ENCODE measurements around the gene NPM1. TPM values are rescaled to one million over a fixed set of nuclear protein-coding genes. Genes with fewer than 3 reads are reported as not detected.
A peak's percentile ranks its signal among the peaks of the same experiment; 100 is the strongest.

Gene NPM1
- total and polyA plus RNA-seq, 2 of the 13 experiments (the other 11 are each of a cell fraction or from before 2014, with no cell fraction given) = 2,047 to 3,353 TPM

DNA sequence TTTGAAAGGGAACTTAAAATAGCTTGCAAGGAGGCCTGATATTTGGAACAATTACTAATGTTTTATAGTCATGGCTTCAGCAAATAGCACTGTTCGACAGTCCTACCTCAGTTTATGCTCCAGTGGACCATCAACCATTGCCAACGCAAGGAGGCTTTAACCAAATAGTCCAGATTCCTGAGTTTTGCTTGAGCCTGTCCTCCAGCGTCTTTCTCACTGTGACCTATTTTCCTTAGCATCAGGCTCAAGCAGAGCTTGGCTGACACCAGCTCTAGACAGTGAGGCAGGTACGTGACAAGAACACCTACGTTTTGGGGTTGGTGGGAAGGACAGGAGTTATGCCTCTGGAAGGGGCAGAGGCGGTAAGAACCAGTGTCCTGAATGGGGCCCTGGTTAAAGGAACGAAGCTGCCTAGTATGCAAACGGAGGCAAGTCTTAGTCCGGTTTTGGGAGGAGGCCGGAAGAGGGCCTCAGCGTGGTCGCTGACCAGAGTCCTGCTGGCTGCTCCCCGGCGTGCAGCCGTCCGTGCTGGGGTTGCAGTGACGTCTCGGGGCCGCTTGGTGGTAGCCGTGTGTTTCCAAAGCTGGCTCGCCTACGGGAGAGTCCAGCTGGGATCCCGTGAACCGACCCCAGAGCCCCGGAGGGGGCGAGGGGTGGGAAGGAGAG is 30.8 kb downstream of the NPM1 start (continued):
- TF ChIP-seq, protein P1, sequence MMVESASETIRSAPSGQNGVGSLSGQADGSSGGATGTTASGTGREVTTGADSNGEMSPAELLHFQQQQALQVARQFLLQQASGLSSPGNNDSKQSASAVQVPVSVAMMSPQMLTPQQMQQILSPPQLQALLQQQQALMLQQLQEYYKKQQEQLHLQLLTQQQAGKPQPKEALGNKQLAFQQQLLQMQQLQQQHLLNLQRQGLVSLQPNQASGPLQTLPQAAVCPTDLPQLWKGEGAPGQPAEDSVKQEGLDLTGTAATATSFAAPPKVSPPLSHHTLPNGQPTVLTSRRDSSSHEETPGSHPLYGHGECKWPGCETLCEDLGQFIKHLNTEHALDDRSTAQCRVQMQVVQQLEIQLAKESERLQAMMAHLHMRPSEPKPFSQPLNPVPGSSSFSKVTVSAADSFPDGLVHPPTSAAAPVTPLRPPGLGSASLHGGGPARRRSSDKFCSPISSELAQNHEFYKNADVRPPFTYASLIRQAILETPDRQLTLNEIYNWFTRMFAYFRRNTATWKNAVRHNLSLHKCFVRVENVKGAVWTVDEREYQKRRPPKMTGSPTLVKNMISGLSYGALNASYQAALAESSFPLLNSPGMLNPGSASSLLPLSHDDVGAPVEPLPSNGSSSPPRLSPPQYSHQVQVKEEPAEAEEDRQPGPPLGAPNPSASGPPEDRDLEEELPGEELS (CRISPR knock-in tag; IDR thresholded peaks at IDR 0.05) = 0 out of 2 replicates have a peak, but pooled peaks have one; percentile 27
- no peak; the same call in 1 of the 2 replicates for TF ChIP-seq CBFB (CRISPR knock-in tag; IDR thresholded peaks at IDR 0.05)
- TF ChIP-seq NONO (IDR thresholded peaks at IDR 0.05) = no peak
- TF ChIP-seq NONO (CRISPR knock-in tag; conservative IDR thresholded peaks at IDR 0.05) = peak; percentile 71
- TF ChIP-seq PTBP1 (IDR thresholded peaks at IDR 0.05; ENCODE audit: low read depth, low read length, poor library complexity, severe bottlenecking) = no peak
- no peak for TF ChIP-seq ZNF549 (CRISPR knock-in tag; IDR thresholded peaks at IDR 0.05)
- no peak for TF ChIP-seq ARNT (IDR thresholded peaks at IDR 0.05)
- TF ChIP-seq MEF2D (CRISPR knock-in tag; IDR thresholded peaks at IDR 0.05) = no peak
- peak; percentile 13 for TF ChIP-seq TEAD3 (CRISPR knock-in tag; optimal IDR thresholded peaks at IDR 0.05; ENCODE audit: borderline replicate concordance)
- TF ChIP-seq, protein P2, sequence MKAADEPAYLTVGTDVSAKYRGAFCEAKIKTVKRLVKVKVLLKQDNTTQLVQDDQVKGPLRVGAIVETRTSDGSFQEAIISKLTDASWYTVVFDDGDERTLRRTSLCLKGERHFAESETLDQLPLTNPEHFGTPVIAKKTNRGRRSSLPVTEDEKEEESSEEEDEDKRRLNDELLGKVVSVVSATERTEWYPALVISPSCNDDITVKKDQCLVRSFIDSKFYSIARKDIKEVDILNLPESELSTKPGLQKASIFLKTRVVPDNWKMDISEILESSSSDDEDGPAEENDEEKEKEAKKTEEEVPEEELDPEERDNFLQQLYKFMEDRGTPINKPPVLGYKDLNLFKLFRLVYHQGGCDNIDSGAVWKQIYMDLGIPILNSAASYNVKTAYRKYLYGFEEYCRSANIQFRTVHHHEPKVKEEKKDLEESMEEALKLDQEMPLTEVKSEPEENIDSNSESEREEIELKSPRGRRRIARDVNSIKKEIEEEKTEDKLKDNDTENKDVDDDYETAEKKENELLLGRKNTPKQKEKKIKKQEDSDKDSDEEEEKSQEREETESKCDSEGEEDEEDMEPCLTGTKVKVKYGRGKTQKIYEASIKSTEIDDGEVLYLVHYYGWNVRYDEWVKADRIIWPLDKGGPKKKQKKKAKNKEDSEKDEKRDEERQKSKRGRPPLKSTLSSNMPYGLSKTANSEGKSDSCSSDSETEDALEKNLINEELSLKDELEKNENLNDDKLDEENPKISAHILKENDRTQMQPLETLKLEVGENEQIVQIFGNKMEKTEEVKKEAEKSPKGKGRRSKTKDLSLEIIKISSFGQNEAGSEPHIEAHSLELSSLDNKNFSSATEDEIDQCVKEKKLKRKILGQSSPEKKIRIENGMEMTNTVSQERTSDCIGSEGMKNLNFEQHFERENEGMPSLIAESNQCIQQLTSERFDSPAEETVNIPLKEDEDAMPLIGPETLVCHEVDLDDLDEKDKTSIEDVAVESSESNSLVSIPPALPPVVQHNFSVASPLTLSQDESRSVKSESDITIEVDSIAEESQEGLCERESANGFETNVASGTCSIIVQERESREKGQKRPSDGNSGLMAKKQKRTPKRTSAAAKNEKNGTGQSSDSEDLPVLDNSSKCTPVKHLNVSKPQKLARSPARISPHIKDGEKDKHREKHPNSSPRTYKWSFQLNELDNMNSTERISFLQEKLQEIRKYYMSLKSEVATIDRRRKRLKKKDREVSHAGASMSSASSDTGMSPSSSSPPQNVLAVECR (CRISPR knock-in tag; IDR thresholded peaks at IDR 0.05; ENCODE audit: borderline replicate concordance) = 0 out of 2 replicates have a peak, but pooled peaks have one; percentile 24
- TF ChIP-seq, protein P3, sequence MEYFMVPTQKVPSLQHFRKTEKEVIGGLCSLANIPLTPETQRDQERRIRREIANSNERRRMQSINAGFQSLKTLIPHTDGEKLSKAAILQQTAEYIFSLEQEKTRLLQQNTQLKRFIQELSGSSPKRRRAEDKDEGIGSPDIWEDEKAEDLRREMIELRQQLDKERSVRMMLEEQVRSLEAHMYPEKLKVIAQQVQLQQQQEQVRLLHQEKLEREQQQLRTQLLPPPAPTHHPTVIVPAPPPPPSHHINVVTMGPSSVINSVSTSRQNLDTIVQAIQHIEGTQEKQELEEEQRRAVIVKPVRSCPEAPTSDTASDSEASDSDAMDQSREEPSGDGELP (IDR thresholded peaks at IDR 0.05; ENCODE audit: borderline replicate concordance, low read depth) = peak; percentile 63; the same call in 1 of the 2 replicates
- TF ChIP-seq MAF1 (CRISPR knock-in tag; IDR thresholded peaks at IDR 0.05; ENCODE audit: borderline replicate concordance) = 0 out of 2 replicates have a peak, but pooled peaks have one; percentile 52
- 0 out of 2 replicates have a peak, but pooled peaks have one; percentile 60 for TF ChIP-seq REPIN1 (CRISPR knock-in tag; IDR thresholded peaks at IDR 0.05; ENCODE audit: borderline replicate concordance, low read depth)
- TF ChIP-seq, protein P4, sequence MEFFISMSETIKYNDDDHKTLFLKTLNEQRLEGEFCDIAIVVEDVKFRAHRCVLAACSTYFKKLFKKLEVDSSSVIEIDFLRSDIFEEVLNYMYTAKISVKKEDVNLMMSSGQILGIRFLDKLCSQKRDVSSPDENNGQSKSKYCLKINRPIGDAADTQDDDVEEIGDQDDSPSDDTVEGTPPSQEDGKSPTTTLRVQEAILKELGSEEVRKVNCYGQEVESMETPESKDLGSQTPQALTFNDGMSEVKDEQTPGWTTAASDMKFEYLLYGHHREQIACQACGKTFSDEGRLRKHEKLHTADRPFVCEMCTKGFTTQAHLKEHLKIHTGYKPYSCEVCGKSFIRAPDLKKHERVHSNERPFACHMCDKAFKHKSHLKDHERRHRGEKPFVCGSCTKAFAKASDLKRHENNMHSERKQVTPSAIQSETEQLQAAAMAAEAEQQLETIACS (CRISPR knock-in tag; IDR thresholded peaks at IDR 0.05) = no peak
- no peak for TF ChIP-seq ZSCAN20 (CRISPR knock-in tag; IDR thresholded peaks at IDR 0.05; ENCODE audit: borderline replicate concordance)
- TF ChIP-seq SAP130 (CRISPR knock-in tag; IDR thresholded peaks at IDR 0.05; ENCODE audit: low read depth) = peak; percentile 21; the same call in 1 of the 2 replicates
- peak; percentile 39; the same call in 1 of the 2 replicates for TF ChIP-seq DR1 (CRISPR knock-in tag; IDR thresholded peaks at IDR 0.05)
- TF ChIP-seq LCORL (IDR thresholded peaks at IDR 0.05) = no peak
- peak; percentile 82 for TF ChIP-seq LCORL (CRISPR knock-in tag; IDR thresholded peaks at IDR 0.05)
- TF ChIP-seq, protein P5, sequence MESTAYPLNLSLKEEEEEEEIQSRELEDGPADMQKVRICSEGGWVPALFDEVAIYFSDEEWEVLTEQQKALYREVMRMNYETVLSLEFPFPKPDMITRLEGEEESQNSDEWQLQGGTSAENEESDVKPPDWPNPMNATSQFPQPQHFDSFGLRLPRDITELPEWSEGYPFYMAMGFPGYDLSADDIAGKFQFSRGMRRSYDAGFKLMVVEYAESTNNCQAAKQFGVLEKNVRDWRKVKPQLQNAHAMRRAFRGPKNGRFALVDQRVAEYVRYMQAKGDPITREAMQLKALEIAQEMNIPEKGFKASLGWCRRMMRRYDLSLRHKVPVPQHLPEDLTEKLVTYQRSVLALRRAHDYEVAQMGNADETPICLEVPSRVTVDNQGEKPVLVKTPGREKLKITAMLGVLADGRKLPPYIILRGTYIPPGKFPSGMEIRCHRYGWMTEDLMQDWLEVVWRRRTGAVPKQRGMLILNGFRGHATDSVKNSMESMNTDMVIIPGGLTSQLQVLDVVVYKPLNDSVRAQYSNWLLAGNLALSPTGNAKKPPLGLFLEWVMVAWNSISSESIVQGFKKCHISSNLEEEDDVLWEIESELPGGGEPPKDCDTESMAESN (CRISPR knock-in tag; conservative IDR thresholded peaks at IDR 0.05) = 0 out of 2 replicates have a peak, but pooled peaks have one; percentile 40

All from HepG2 (cell line).